GM04503 (cell line): ENCODE measurements around the gene IL1RAPL2.
"Not testable (repeated sequence)": the region's sequence is repeated elsewhere in the genome, so short reads cannot be mapped to it uniquely, and the experiment has no call there.

Experiments used
- DNase-seq: peaks from one replicate; pipeline ENCODE4 v3.0.0-alpha.2; 2012; ENCODE audit warnings: low read depth

IL1RAPL2 gene

DNA sequence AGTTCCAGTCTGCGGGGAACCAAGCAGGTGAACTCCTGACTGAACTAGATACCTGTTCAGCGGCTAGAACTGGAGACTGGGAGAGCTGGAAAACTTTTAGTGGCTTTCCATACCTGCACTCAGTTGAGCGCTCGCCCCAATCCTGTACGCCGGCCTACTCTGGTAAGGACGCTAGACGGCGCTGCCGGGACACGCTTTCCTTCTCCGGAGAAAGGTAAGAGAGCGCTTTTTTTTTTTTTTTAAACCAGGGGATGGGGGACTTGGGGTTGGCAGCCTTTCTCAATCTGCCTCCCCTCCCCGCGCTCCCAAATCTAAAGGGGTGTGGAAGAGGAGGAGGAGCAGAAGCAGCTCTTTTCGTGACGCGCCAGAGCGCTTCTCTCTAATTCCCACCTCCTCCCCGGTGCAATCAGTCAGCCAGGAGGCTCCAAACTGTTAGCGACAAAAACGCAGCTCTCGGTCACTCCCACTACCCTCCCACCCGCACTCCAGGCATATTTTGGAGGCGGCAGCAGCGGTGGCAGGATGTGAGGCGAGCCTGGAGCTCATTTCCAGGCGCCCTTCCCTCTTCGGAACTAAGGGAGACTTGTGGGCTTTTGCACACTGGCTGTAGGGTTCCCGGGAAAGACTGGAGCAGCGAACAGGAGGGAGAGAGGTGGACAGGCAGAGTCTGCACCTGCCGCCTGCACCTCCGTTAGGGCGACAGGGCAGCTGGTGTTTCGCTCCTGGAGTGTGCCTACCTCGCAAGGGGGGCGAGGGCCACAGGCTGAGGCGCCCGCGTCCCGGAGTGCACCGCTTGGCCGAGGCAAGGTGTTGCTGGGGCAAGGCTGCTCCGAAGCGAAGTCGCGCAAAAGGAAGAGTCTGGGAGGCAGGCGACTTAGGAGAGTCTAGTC lies at the start of gene IL1RAPL2:
Gene IL1RAPL2, plus strand, starts transcription at position 409 of the 890 bp plus-strand sequence.
- no peak for DNase-seq

DNA sequence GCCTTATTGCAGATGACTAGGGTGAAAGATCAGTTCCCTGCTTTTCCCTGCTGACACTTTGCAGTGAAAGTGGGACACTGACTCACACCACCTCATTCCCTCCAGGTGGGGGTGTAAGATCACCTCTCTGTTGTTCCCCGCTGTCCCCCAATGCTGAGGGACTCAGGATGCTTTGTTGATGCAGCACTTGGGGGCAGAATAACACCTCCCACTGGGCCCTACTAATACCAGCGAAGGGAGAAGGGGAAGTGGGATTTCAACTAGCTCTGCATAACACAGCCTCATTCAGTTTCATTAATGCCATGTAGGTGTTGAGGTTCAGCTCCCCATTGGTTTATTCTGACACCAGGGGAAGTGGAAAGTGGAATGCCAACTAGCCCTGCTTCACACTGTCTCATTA lies 43.6 kb upstream of the IL1RAPL2 start:
- DNase-seq, result no peak

GRCh38 chrX:104523858-104524257 lies 42.1 kb upstream of the IL1RAPL2 start:
- no peak for DNase-seq

- DNase-seq, result no peak
Observed at GRCh38 chrX:104539081-104539480, 26.9 kb upstream of the IL1RAPL2 start.

GRCh38 chrX:104542447-104542846 lies 23.6 kb upstream of the IL1RAPL2 start:
- DNase-seq, result not testable (repeated sequence)

DNA sequence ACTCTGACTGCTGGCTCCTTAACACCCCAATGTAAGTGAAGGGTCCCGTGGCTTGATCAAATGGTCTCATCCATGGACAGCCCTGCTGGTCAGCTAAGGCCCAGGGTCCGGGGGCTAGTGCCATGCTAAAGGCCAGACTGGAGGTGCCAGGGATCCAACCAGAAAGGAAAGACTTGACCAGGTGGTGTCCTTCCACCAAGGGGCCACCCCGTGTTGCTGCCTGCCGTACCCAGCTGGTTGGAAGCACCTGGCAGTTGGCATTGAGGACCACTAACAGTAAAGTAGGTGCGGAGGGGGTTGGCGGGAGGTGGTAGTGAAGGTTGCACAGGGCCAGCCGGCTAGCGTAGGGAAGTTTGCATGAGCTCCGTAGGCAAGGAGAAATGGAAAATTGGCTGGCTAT lies 1.7 kb upstream of the IL1RAPL2 start:
- DNase-seq, result no peak

- DNase-seq, result no peak
Observed at GRCh38 chrX:104564921-104565703, 887 bp upstream of the IL1RAPL2 start.

- DNase-seq, result no peak
Observed at GRCh38 chrX:104566681-104567501, 892 bp downstream of the IL1RAPL2 start.

GRCh38 chrX:104567506-104567905 lies 1.5 kb downstream of the IL1RAPL2 start:
- no peak for DNase-seq

GRCh38 chrX:104568304-104568915 lies 2.4 kb downstream of the IL1RAPL2 start:
- no peak for DNase-seq

DNA sequence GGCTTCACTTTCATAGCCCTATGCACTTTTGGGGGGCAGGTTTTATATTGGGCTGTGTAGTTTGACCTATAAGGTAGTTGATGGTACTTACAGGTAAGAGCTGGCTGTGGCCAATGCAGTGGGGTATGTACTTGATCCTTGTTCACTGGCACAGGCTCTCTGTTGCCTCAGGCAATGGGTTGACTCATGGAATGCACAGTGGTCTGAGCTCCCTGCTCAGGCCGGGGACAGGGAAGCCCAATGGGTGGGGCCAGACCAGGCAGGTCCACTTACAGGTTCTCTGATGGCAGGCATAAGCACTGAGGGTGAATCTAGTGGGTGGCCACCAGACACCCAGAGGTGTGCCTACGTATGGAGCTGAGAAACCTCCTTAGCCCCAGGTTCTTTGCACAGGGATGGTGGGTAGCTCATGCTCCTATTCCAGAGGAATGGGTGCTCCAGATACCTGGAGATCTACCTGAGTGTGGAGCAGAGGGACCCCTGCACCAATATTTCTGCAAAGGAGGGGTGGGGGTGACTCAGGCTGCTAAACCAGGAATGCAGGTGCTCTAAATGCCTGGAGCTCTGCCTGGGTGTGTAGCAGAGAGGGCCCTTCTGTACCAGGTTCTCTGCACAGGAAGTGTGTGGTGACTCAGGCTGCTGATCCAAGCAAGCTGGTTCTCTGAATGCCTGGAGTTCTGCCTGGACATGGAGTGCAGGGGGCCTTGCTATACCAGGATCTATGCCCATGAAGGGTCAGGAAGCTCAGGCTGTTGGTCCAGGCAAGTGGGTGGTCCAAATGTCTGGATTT lies 52.3 kb downstream of the IL1RAPL2 start:
- DNase-seq, result no peak

DNA sequence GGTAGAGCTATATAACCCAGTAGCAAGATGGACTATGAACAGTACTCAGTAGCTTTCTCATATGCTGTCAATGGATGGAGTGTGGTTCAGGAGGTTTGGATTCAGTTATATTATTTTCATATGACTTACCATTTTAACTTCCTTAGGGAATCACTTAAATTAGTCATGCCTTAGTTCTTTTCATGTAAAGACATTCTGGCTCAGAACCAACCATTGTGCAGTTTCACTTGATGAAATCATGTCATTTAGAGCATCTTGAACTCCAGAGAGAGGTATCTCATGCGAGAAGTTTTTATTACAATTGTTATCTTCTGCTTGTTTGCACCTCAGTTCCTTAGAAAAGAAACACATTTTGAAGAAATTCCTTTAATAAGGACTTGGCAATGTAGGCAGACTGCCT lies 55.8 kb downstream of the IL1RAPL2 start:
- DNase-seq, result no peak

DNA sequence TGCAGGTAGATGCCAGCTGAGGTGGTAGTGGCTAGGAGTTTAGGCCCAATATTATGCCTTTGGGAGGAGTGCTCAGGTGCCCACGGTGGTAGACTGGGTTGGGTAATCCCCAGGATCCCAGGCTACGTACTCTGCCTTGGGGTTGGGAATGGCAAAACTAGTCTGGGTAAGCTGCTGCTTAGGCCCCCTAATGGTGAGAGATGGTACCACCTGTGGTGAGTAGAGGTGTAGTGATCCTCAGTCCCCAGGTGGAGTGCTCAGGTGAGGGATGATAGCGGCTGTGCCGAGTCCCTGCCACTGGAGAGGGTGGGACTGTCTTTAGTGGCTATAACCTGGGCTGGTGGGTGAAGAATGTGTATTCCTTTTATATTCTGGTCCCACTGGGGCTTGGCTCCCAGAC lies 75.2 kb downstream of the IL1RAPL2 start:
- DNase-seq, result no peak

DNA sequence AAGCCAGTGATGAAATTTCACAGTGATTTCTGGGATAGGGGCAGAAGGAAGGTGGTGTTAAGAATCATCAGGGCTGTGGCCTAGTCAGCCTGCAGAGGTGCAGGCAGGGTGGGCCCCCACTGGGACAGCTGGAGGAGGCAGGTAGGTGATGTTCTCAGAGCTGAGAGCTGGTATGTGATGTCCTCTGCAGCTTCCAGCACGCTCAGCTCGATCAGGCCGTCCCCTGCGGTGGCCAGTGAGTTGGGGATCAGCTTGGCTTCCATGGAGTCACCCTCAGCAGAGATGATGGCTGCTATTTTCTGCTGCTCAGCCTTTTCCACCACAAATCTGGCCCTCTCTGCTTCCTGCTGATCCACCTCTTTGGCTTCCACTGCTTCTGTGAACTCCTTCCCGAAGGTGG lies 81.1 kb downstream of the IL1RAPL2 start:
- no peak for DNase-seq

DNA sequence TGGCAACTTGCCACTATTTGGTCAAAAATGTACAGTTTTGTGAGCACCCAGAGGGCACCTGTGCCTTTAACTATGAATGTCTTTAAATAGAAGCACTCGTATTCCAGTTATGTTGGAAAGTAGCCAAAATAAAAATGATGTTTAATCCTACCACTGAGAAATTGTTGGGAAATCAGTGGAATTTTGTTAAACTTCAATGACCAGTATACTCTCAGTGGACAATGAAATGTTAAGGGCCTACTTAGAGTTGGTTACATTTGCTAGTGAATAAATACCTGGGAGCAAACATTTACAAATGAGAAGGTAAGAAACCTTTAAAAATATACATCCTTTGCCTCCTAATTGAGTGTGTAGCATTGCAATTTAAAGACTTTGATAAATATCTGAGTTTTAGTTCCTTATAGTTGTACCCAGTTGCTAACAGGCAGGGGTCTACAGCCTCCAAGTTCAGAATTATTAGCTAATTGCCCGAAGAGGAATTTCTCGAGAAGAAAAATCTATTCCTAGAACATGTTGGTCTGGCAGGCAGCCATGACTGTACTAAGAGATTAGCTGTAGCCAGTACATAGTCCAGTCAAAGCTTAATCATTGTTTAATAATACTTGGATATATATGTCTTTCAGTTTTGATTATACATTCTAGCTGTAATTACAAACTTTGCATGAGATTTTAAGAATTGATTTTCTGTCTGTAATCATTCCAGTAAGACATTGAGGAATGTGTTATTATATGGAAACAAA lies 93.2 kb downstream of the IL1RAPL2 start:
- DNase-seq, result no peak

DNA sequence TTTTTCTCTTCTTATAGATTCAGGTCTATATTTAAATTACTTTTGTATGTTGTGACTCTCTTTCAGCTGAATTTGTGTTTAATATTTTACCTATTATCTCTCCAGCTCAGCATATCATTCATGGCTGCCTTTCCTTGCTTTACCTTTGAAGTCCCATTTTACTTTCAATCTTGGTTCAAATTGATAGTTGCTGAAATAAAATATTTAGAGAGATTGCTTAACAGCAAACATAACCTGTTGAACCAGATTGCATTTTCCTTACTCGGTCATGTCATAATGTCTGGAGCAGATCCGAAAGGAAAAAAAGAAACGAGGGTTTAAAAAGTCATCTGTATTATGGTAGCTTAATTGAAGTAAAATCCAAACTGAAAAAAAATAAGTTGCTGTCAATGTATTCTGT lies 94.1 kb downstream of the IL1RAPL2 start:
- DNase-seq, result no peak

GRCh38 chrX:104662694-104663093 lies 96.7 kb downstream of the IL1RAPL2 start:
- no peak for DNase-seq

DNA sequence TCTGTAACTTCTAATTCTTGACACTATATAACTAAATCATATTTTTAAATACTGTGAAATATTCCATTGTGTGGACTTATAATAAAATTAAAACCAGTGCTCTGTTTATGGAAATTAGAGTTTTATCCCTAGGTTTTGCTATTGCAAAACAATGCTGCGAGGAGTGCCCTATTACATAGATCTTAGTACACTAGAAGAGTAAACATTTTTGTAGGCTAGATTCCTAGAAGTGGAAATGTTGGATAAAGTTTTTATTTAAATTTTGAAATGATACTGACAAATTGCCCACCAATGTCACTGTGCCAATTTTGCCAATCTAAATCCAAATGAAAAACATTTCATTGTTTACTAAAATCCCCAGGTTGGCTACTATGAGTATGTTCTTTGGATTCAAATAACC lies 99.7 kb downstream of the IL1RAPL2 start:
- DNase-seq, result no peak

- DNase-seq, result no peak
Observed at GRCh38 chrX:104668550-104668949, 102.6 kb downstream of the IL1RAPL2 start.

- DNase-seq, result no peak
Observed at GRCh38 chrX:104669063-104669462, 103.1 kb downstream of the IL1RAPL2 start.
